ACC112 (cell line): ENCODE results near the gene KCNJ10.
A peak's percentile ranks its signal among the peaks of the same experiment; 100 is the strongest.
"Not testable (repeated sequence)": the region's sequence is repeated elsewhere in the genome, so short reads cannot be mapped to it uniquely, and the experiment has no call there.

Experiments
- H2AFZ ChIP-seq: fragments of 200-600 bp; sonication (generic); one replicate; pipeline ENCODE4 v1.6.0; 2017; ENCODE audit warnings: antibody characterized with exemption, low read length; ENCODE audit not compliant: unreplicated experiment
- H3K27ac ChIP-seq: fragments of 200-600 bp; sonication (generic); 2 replicates; pipeline ENCODE4 v1.5.1; 2014; ENCODE audit warnings: low read depth, mild to moderate bottlenecking, antibody characterized with exemption, low read length, moderate library complexity
- H3K27me3 ChIP-seq: fragments of 200-600 bp; sonication (generic); 2 replicates; pipeline ENCODE4 v1.6.1; 2014; ENCODE audit warnings: mild to moderate bottlenecking, antibody characterized with exemption, low read length, moderate library complexity, mixed read lengths; ENCODE audit not compliant: insufficient read depth
- H3K36me3 ChIP-seq: fragments of 200-600 bp; sonication (generic); 2 replicates; pipeline ENCODE4 v1.6.1; 2016; ENCODE audit warnings: mild to moderate bottlenecking, antibody characterized with exemption, low read length, moderate library complexity, mixed read lengths; ENCODE audit not compliant: insufficient read depth
- H3K4me1 ChIP-seq: fragments of 200-600 bp; sonication (generic); one replicate; pipeline ENCODE4 v1.6.1; 2016; ENCODE audit warnings: low read length, mixed read lengths; ENCODE audit not compliant: insufficient read depth, unreplicated experiment, control insufficient read depth
- H3K4me3 ChIP-seq: fragments of 200-600 bp; sonication (generic); 2 replicates; pipeline ENCODE4 v1.5.1; 2014; ENCODE audit warnings: mild to moderate bottlenecking, low read depth, low read length
- H3K79me2 ChIP-seq: fragments of 200-600 bp; sonication (generic); one replicate; pipeline ENCODE4 v1.6.0; 2016; ENCODE audit warnings: low read length; ENCODE audit not compliant: control insufficient read depth, unreplicated experiment, insufficient read depth

The KCNJ10 gene

DNA sequence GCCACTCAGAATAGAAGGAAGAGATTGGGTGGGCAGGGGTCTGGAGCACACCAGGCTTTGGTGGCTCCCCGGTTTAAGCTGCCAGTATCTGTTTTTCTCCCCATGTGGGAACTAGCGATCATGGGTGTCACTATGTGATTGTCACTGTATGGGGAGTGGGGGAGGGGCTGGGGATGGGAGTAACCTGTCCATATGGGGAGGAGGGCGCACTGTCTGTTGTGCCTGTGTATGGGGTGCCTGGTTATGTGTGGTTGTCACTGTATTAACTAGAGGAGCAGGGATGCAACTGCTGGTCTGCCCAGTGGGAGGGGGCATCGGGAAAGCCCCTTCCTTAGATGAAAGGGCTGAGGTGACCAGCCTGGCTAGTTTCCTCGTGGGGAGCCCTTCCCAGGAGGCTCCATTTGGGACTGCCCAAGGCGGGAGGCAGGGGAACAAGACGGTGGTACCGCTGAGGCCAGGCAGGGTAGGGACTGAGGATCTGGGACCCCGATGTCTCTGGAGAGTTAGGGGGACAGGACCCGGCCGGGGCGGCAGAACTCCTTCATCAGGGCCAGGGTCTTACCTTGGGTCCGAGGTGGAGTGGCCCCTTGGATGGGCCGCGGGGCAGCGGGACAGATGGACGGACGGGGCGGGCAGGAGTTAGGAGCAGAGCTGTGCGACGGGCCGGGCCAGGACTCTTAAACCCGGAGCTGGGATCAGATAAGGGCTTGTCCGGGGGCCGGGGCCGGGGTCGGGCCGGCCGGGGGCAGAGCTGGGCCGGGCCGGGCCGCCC lies at the start of gene KCNJ10:
TSS of gene KCNJ10 (minus strand) at position 701 of the 772 bp plus-strand sequence. CDS start 27,628 bp downstream, outside the sequence.
- H3K4me1 ChIP-seq: no peaks in the 10 kb centered on the region
- H3K4me3 ChIP-seq: peak within 1 kb of the TSS; percentile 82
- no peak within 1 kb of the TSS for H3K27ac ChIP-seq
- no peaks in the 10 kb centered on the region for H3K79me2 ChIP-seq
- no peaks in the 10 kb centered on the region for H3K36me3 ChIP-seq
- peak within 1 kb of the TSS; percentile 86 for H2AFZ ChIP-seq
- H3K27me3 ChIP-seq: peaks cover 75% of the 10 kb centered on the region

DNA sequence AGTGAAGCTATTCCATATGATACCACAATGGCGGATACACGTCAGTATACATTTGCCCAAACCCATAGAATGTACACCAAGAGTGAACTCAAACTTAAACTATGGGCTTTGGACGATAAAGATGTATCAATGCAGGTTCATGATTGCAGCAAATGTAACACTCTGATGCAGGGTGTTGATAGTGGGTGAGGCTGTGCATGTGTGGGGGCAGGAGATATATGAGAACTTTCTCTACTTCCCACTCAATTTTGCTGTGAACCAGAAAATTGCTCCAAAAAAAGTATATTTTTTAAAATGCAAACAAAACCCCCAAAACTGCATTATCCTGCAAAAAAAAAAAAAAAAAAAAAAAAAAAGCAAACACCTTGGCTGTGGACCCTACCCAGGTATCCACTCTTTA lies 49.0 kb upstream of the KCNJ10 start:
- no peaks in the 10 kb centered on the region for H3K36me3 ChIP-seq
- H2AFZ ChIP-seq: no peak overlapping the region
- peaks cover 41% of the 10 kb centered on the region for H3K27me3 ChIP-seq
- H3K79me2 ChIP-seq: no peaks in the 10 kb centered on the region
- H3K4me1 ChIP-seq: peaks cover 5% of the 10 kb centered on the region
- no peak overlapping the region for H3K4me3 ChIP-seq
- no peak overlapping the region for H3K27ac ChIP-seq

DNA sequence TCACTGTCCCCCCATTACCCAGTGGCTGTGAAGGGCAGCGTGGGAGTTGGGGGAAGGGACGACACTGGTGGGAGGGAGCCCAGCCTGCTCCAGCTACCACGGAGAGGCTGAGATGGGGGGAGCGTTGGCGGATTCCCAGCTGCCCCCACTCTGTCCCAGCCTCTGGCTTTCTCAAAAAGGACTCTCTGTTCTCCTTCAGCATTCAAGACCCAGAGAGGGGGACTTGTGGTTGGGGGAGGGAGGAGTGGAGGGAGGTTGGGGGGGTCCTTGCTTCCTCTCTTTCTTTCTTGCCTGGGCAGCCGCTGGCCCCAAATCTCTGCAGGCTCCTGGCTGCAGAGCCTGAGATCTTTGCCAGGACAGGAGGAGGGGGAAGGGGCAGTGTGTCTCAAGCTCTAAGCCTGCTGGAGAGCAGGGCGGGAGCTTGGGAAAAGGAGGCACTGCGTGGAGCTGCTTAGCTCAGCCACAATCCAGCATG lies 47.8 kb upstream of the KCNJ10 start:
- H3K4me3 ChIP-seq: no peak overlapping the region
- no peak overlapping the region for H2AFZ ChIP-seq
- peaks cover 41% of the 10 kb centered on the region for H3K27me3 ChIP-seq
- H3K36me3 ChIP-seq: no peaks in the 10 kb centered on the region
- H3K79me2 ChIP-seq: no peaks in the 10 kb centered on the region
- H3K27ac ChIP-seq: no peak overlapping the region
- peaks cover 3% of the 10 kb centered on the region for H3K4me1 ChIP-seq

DNA sequence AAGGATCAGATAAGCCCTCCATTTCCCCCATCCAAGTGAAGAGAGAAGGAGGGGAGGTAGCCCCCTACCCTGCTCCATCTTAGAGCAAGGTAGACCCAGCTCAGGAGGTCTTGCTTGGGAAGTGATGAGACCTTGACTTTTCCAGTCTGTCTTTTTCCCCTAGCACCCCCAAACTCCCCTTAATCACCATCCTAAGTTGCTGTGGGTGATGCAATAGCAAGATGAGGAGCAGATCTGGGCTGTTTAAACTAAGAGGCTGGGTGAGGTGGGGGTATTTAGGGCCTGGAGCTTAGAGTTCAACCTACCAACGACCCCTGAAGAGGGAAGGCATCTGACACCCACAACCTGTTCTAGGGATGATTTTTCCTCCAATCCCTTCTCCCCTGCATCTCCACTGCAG lies 47.3 kb upstream of the KCNJ10 start:
- Histone ChIP-seq H2AFZ (no peak overlapping the region), H3K4me1 (peaks cover 3% of the 10 kb centered on the region), H3K27ac (no peak overlapping the region), H3K79me2 (no peaks in the 10 kb centered on the region), H3K36me3 (no peaks in the 10 kb centered on the region), H3K27me3 (peaks cover 41% of the 10 kb centered on the region), H3K4me3 (no peak overlapping the region)

DNA sequence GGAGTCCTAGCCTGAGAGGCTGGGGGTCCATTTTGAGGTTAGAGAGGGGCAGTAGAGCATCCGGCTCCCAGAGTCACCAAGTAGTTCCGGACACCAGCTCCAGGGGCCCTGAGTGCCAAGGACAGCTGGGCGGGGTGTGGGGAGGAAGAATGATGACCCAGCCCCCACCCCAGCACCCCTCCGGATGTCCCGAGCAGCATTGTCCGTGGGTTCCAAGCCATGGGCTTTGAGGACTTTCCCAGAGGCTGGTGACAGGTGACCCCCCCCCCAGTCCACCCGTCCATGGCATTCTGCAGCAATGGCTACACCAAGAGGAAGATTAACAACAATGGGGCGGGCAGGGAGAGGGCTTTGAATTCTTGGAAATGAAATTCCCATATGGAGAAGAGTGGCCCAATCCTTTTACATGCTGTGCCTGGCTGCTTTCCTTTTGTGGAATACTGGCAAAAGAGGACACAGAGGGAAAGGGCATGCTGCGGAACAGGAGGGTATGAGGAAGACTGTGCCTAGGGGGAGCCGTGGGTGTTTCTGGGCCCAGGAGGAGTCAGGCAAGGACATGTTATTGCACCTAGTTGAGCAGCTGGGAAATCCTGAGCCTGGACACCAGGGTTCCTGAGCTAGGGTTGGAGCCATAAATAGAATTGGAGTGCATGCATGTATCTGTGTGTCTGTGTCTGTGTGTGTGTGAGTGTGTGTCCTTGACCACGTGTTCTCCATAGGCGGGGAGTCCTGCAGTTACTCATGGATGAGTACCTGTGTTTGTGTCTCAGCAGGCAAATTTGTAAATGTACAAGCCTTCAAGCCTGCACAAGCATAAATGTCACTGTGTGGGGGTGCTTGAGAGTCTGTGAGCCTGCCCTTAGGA lies 46.6 kb upstream of the KCNJ10 start:
- peaks cover 41% of the 10 kb centered on the region for H3K27me3 ChIP-seq
- no peak overlapping the region for H2AFZ ChIP-seq
- H3K27ac ChIP-seq: no peak overlapping the region
- H3K4me3 ChIP-seq: no peak overlapping the region
- peaks cover 3% of the 10 kb centered on the region for H3K4me1 ChIP-seq
- no peaks in the 10 kb centered on the region for H3K36me3 ChIP-seq
- no peaks in the 10 kb centered on the region for H3K79me2 ChIP-seq

DNA sequence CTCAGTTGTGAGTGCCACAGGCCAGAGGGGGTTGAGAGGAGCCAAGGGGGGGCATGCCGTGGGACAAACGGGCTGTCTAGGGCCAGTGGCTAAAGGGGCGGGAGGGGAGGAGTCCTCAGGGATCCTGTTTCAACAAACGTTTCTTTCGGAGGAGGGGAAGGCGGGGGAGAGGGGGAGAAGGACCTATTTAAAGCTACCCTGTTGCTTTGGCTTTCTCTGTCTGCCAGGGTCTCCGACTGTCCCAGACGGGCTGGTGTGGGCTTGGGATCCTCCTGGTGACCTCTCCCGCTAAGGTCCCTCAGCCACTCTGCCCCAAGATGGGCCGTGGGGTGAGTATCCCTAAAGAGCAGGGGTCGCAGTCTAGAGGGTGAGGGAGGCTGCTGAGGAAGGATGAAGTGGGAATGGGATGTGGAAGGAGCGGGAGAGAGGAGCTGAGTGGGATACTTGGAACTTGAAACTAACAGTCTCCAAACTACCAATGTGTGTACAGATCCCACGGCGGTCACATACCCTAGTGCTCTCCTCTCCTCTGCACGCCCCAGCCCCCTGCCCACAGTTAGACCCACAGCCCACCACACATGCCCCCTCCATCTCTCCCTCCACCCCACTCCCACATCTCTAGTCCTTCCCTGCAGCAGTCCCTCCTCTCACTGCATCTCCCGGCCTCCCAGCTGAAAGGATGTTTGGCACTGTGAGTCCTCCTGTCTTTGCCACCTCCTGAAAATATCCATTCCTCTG lies 45.8 kb upstream of the KCNJ10 start, which contains the start of gene ATP1A2:
TSS of gene ATP1A2 (plus strand) at position 215 of the 738 bp plus-strand sequence. CDS start at position 318, 103 bp downstream.
- no peaks in the 10 kb centered on the region for H3K36me3 ChIP-seq
- H3K79me2 ChIP-seq: no peaks in the 10 kb centered on the region
- no peak within 1 kb of the TSS for H3K4me3 ChIP-seq
- H2AFZ ChIP-seq: no peak within 1 kb of the TSS
- peaks cover 3% of the 10 kb centered on the region for H3K4me1 ChIP-seq
- no peak within 1 kb of the TSS for H3K27ac ChIP-seq
- peaks cover 41% of the 10 kb centered on the region for H3K27me3 ChIP-seq

DNA sequence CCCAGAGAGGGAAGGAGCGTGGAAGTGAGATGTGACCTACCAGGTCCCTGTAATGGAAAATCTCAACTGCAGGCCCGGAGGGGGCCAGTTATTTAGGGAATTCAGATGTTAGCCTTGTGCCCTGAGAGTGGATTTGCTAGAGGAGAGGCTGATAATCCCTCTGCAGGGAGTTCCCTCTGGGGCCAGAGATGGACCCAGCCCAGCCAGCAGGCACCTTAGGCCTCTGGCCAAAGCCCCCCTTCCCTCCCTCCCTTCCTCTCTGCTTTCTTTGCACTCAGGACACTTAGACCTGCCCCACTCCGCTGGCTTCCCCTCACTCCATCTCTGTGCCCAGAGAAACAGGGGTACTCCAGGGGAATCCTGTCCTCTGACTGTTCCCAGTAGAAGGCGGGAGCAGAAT lies 44.1 kb upstream of the KCNJ10 start:
- Histone ChIP-seq H3K4me3 (no peak overlapping the region), H3K4me1 (peaks cover 9% of the 10 kb centered on the region), H2AFZ (no peak overlapping the region), H3K27me3 (peaks cover 41% of the 10 kb centered on the region), H3K27ac (no peak overlapping the region), H3K36me3 (no peaks in the 10 kb centered on the region), H3K79me2 (no peaks in the 10 kb centered on the region)

DNA sequence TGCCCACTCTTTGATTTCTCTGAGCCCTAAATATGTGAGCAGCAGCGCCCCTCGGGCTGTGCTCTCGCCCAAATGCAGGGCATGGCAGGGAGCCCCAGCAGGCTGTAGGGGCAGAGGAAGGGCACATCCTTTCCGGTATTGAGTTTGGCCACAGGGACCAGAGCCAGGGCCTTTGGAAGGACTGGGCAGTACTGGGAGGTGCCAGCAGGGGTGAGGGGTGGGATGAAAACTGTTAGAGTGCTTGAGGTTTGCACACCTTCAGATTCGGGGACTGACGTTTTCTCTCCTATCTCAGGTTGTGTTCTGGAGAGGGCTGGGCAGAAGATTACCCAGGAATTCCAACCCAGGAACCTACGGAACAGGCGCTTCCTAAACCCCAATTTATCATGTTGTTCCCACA lies 43.4 kb upstream of the KCNJ10 start:
- Histone ChIP-seq H3K4me3 (no peak overlapping the region), H3K27me3 (peaks cover 36% of the 10 kb centered on the region), H3K4me1 (peaks cover 10% of the 10 kb centered on the region), H3K36me3 (no peaks in the 10 kb centered on the region), H3K79me2 (no peaks in the 10 kb centered on the region), H3K27ac (no peak overlapping the region), H2AFZ (no peak overlapping the region)

DNA sequence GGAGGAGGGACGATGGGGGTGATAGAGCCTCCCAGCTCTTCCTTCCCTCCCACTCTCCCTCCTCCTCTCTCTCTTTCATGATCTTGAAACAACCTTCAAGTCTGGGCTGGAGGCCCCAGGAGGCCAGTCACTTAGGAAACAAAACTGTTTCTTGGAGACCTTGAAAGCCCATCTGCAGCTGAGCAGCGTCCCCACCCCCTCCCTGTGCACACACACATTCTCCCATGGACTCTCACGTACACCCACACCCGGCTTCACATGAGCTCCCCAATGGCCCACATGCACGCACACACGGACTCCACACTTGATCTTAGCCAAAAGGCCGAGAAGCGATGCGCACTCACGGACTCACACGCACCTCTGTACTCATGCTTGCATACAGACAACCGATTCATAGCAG lies 42.4 kb upstream of the KCNJ10 start:
- no peak overlapping the region for H3K4me3 ChIP-seq
- no peaks in the 10 kb centered on the region for H3K36me3 ChIP-seq
- H3K4me1 ChIP-seq: peaks cover 7% of the 10 kb centered on the region
- no peak overlapping the region for H2AFZ ChIP-seq
- H3K27ac ChIP-seq: no peak overlapping the region
- no peaks in the 10 kb centered on the region for H3K79me2 ChIP-seq
- peaks cover 28% of the 10 kb centered on the region for H3K27me3 ChIP-seq

DNA sequence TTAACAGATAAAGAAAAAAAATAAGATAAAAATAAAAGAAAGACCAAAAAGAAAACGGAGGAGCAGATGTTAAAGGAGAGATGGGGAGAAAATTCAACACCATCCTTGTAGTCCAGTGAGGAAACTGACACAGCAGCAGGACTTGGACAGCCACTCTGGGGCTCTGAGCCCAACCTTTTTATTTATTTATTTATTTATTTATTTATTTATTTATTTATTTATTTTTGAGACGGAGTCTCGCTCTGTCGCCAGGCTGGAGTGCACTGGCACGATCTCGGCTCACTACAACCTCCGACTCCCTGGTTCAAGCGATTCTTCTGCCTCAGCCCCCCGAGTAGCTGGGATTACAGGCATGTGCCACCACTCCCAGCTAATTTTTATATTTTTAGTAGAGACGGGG lies 41.5 kb upstream of the KCNJ10 start:
- H3K36me3 ChIP-seq, H2AFZ ChIP-seq, H3K4me1 ChIP-seq, H3K79me2 ChIP-seq, H3K4me3 ChIP-seq, H3K27ac ChIP-seq: not testable (repeated sequence)
- H3K27me3 ChIP-seq: peaks cover 19% of the 10 kb centered on the region
